HAP-1 (cell line): ENCODE results near the gene PLOD3.
"Not testable (repeated sequence)": the region's sequence is repeated elsewhere in the genome, so short reads cannot be mapped to it uniquely, and the experiment has no call there.

ENCODE experiments used
- DNase-seq, 2 experiments: peaks; one replicate each; pipeline ENCODE4 v3.0.0-alpha.2; 2016 to 2020; ENCODE audit warnings: low spot score in 2 of 2
- H3K27me3 ChIP-seq: fragments of 250-450 bp; sonication (Bioruptor Pico); 2 replicates; pipeline ENCODE4 v1.5.1; 2020; ENCODE audit warnings: low read depth, mild to moderate bottlenecking, moderate library complexity
- H3K36me3 ChIP-seq: fragments of 250-450 bp; sonication (Bioruptor Pico); replicated peaks from 2 replicates; pipeline ENCODE4 v1.5.1; 2020; ENCODE audit warnings: mild to moderate bottlenecking
- H3K4me1 ChIP-seq: fragments of 250-450 bp; sonication (Bioruptor Pico); 2 replicates; pipeline ENCODE4 v1.5.1; 2020; ENCODE audit warnings: mild to moderate bottlenecking
- H3K4me3 ChIP-seq: fragments of 250-450 bp; sonication (Bioruptor Pico); 2 replicates; pipeline ENCODE4 v1.5.1; 2020; ENCODE audit warnings: mild to moderate bottlenecking, moderate library complexity
- H3K9me3 ChIP-seq: fragments of 250-450 bp; sonication (Bioruptor Pico); 2 replicates; pipeline ENCODE4 v1.5.1; 2020; ENCODE audit warnings: mild to moderate bottlenecking, moderate library complexity
- in situ Hi-C: fragments of 300-500 bp; cut with MboI; formaldehyde crosslinking; loops from 3 replicates; pipeline ENCODE4 v1.14.3; 2020; ENCODE audit warnings: low sequenced_read_pairs, inconsistent platforms, mixed read lengths

PLOD3 gene

DNA sequence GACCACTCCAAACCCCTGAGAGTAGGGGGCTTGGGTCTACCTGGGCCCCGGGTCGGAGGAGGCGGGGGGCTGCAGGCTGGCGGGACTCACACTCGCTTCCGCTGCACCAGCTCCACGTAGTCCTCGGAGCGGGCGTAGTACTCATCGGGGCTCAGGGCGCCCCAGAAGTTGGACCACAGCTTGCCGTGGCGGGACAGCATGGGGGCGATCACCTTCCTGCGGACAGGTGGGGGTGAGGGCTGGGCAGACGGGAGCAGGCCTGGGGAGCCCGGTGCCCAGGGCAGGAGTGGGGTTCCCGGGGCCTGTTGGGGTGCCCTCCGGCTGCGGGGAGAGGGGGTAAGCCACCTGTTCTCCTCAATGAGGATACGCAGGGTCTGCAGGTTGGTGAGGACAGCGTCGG is 5.9 kb downstream of the PLOD3 start:
- Histone ChIP-seq H3K36me3 (peaks cover 48% of the 10 kb centered on the region), H3K4me1 (peaks cover 5% of the 10 kb centered on the region), H3K9me3 (no peaks in the 10 kb centered on the region), H3K27me3 (no peaks in the 10 kb centered on the region), H3K4me3 (no peak overlapping the region)
- in situ Hi-C loops = no loop called here
- DNase-seq = no peak

- peaks cover 42% of the 10 kb centered on the region for H3K36me3 ChIP-seq
- no peaks in the 10 kb centered on the region for H3K4me1 ChIP-seq
- no peak overlapping the region for H3K4me3 ChIP-seq
- H3K9me3 ChIP-seq = no peaks in the 10 kb centered on the region
- H3K27me3 ChIP-seq = no peaks in the 10 kb centered on the region
- in situ Hi-C loops = no loop called here
- no peak for DNase-seq
Measured at GRCh38 chr7:101210143-101210542, 7.2 kb downstream of the PLOD3 start.

DNA sequence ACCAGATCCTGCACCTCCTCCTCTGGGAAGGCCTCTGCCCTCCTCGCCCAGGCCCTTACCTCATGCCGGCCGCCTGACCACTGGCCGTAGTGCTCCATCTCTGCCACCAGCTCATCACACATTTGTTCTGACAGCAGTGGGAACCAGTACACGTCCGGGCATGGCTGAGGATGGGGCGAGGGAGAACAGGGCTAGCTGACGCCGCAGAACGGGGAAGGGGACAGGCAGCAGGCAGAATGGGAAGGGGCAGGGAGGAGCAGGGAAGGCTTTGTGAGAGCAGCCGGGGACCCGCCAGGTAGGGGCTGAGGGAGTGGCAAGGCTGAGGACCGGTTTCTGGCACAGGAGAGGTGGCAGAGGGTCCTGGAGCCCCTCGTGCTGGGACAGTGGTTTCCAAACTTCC is 8.6 kb downstream of the PLOD3 start:
- no peak for DNase-seq
- Histone ChIP-seq H3K4me3 (no peak overlapping the region), H3K27me3 (no peaks in the 10 kb centered on the region), H3K9me3 (no peaks in the 10 kb centered on the region), H3K4me1 (no peaks in the 10 kb centered on the region), H3K36me3 (peaks cover 29% of the 10 kb centered on the region)
- in situ Hi-C loops = no loop called here

DNA sequence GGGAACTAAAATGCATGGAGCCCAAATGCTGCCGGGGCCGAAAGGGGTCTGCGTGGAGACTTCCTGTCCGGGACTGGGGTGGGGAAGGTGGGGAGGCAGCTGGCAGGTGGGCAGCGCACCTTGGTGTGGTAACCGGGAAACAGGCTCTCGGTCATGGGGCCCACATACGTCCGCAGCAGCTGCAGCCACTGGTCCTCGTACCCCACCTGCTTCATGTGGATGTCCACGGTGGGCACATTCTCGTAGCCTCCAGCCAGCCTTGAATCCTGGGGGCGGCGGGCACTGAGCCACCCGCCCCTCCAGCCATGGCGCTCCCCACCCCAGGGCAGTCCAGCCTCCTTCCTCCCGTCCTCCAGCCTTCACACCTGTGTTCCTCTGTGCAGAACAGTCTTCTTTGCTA is 9.9 kb downstream of the PLOD3 start:
- Histone ChIP-seq H3K4me3 (no peak overlapping the region), H3K27me3 (no peaks in the 10 kb centered on the region), H3K9me3 (no peaks in the 10 kb centered on the region), H3K4me1 (no peaks in the 10 kb centered on the region), H3K36me3 (peaks cover 27% of the 10 kb centered on the region)
- DNase-seq = no peak
- in situ Hi-C loops = no loop called here

DNA sequence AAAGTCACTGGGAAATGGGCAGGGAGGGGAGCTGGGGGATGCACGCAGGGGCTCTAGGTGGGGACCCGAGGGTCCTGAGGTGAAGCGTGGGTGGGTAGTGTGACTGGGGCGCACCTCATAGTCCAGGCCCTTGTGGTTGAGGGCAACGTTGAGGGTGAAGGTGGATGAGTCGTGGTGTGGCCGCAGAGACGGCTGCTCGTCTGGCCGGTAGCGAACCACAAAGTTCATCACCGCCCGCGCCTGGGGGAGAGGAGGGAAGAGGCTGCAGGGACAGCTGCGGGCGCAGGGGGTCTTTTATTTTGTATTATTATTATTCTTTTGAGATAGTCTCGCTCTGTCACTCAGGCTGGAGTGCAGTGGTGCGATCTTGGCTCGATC is 10.7 kb downstream of the PLOD3 start:
- H3K36me3 ChIP-seq = peaks cover 23% of the 10 kb centered on the region
- H3K4me1 ChIP-seq = no peaks in the 10 kb centered on the region
- in situ Hi-C loops = no loop called here
- H3K4me3 ChIP-seq = no peak overlapping the region
- DNase-seq = no peak
- H3K9me3 ChIP-seq = no peaks in the 10 kb centered on the region
- H3K27me3 ChIP-seq = no peaks in the 10 kb centered on the region

- in situ Hi-C loops = no loop called here
- peaks cover 20% of the 10 kb centered on the region for H3K36me3 ChIP-seq
Measured at GRCh38 chr7:101205901-101206664, 11.3 kb downstream of the PLOD3 start.

GRCh38 chr7:101203740-101204738 is 13.3 kb downstream of the PLOD3 start:
- H3K4me3 ChIP-seq, DNase-seq, H3K27me3 ChIP-seq, in situ Hi-C loops, H3K36me3 ChIP-seq, H3K9me3 ChIP-seq, H3K4me1 ChIP-seq: not testable (repeated sequence)

More at GRCh38 chr7:101205901-101206664, 11.3 kb downstream of the PLOD3 start:
- Histone ChIP-seq H3K9me3 (no peaks in the 10 kb centered on the region), H3K4me3 (no peak overlapping the region), H3K27me3 (no peaks in the 10 kb centered on the region), H3K4me1 (no peaks in the 10 kb centered on the region)
- no peak for DNase-seq

GRCh38 chr7:101202603-101202918 is 14.8 kb downstream of the PLOD3 start:
- Histone ChIP-seq H3K9me3 (no peaks in the 10 kb centered on the region), H3K27me3 (no peaks in the 10 kb centered on the region), H3K4me3 (no peak overlapping the region), H3K36me3 (0 out of 2 replicates have a peak, but pooled peaks cover 4% of the 10 kb centered on the region), H3K4me1 (no peaks in the 10 kb centered on the region)
- in situ Hi-C loops = no loop called here
- no peak for DNase-seq

DNA sequence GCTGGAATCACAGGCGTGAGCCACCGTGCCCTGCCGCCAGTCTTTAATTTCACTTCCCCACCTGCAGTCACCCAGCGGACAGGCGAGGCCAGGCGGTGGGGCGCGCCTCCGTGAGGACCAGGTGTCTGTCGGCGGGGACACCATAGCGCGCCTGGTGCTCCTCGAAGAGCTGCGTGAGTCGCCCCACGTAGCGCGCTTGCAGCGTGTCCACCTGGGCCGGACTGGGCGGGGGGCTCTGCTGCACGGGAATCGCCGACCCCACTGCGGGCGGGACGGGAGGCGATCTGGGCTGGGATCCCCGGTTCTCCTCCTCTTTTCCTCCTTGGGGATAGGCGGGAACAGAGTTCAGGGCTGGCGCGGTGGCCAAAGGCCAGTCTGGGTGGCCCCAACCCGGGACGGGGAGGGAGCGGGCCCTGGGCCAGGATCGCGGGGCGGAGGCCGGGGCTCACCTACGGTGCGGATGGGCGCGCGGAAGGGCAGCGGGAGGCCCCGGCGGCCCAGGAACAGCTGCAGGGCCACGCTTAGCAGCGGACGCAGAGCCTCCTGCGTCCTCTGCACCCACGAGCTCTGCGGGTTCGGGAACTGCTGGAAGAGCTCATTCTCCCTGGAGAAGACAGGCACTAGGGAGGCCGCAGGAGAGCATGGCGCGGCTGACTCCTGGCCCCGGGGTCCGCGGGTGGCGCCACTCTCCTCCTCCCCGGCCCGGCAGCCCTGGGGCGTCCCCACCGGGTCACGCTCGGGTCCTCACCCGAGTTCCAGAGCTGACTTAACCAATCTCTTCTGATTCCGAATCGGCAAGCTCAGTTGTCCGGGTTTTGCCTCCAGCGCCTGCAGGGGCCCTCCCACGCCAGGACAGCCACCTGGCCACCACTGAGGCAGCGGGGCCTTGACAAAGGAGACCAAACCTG is 15.4 kb downstream of the PLOD3 start:
- H3K4me1 ChIP-seq = no peaks in the 10 kb centered on the region
- DNase-seq = no peak
- in situ Hi-C loops = no loop called here
- H3K36me3 ChIP-seq = 0 out of 2 replicates have a peak, but pooled peaks cover 4% of the 10 kb centered on the region
- no peak overlapping the region for H3K4me3 ChIP-seq
- no peaks in the 10 kb centered on the region for H3K27me3 ChIP-seq
- no peaks in the 10 kb centered on the region for H3K9me3 ChIP-seq

DNA sequence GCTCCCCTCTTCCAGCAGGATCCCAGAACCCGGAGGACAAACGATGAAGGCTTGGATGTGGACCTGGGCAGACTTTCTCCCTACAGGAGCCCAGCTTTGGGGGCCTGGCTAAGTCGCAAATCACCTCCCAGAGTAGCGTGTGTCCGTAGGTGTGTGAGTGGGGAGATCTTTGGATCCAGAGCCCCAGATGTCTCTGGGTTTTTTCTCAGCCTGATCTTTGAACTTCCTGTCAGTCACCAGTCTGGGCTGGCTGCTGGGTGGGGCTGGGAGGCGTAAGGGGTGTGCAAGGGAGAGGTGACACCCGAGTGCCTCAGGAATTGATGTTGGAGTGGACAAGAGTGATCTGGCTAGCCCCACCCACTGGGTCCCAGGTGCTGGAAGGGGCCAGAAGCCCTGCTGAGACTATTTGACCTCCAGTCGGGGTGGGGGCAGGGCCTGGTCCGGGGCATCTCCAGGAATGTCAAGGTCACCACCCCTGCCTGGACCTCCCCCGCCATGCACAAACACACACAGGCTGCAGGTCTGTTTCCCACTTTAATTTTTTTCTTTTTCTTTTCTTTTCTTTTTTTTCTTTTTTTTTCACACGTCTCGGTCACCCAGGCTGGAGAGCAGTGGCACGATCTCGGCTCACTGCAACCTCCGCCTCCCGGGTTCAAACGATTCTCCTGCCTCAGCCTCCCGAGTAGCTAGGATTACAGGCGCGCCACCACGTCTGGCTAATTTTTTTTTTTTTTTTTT is 16.4 kb downstream of the PLOD3 start, which contains the start of gene MOGAT3:
TSS of gene MOGAT3 (minus strand) at position 175 of the 738 bp plus-strand sequence. CDS start 182 bp downstream, outside the sequence.
- Histone ChIP-seq H3K4me3 (no peak within 1 kb of the TSS), H3K36me3 (no peaks in the 10 kb centered on the region), H3K4me1 (no peaks in the 10 kb centered on the region), H3K9me3 (no peaks in the 10 kb centered on the region), H3K27me3 (no peaks in the 10 kb centered on the region)
- no peak for DNase-seq
- in situ Hi-C loops = no loop called here

GRCh38 chr7:101200504-101200861 is 16.9 kb downstream of the PLOD3 start:
- no peaks in the 10 kb centered on the region for H3K36me3 ChIP-seq
- H3K9me3 ChIP-seq = no peaks in the 10 kb centered on the region
- H3K27me3 ChIP-seq = no peaks in the 10 kb centered on the region
- DNase-seq = no peak
- in situ Hi-C loops = no loop called here
- H3K4me3 ChIP-seq = no peak overlapping the region
- no peaks in the 10 kb centered on the region for H3K4me1 ChIP-seq

DNA sequence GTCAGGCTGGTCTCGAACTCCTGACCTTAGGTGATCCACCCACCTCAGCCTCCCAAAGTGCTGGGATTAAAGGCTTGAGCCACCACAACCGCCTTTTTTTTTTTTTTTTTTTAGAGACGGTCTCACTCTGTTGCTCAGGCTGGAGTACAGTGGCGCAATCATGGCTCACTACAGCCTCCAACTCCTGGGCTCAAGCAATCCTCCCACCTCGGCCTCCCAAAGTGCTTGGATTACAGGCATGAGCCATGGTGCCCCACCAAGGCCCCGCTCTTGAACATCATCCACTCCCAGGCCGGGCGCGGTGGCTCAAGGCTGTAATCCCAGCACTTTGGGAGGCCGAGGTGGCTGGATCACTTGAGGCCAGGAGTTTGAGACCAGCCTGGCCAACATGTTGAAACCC is 17.9 kb downstream of the PLOD3 start:
- H3K4me1 ChIP-seq, H3K9me3 ChIP-seq, H3K4me3 ChIP-seq, H3K27me3 ChIP-seq, H3K36me3 ChIP-seq, in situ Hi-C loops, DNase-seq: not testable (repeated sequence)

DNA sequence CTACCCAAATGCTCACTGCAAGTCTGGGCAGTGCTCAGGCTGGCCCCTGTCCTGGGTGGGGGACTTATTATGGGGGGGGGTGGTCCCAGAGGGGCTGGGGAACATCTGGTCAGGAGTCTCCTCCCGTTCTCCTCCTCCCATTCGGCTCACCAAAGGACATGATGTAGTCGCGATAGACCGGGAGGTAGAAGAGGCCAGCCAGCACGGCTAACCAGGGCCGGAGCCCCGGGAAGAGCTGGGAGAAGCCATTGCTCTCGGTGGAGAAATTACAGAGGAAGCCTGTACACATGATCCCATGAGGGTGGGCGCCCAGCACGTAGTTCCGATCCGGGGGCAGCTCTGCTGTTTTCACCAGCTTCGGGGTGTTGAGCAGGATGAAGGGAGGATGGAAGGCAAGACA is 18.9 kb downstream of the PLOD3 start:
- in situ Hi-C loops = no loop called here

More for the DNA sequence above, 18.9 kb downstream of the PLOD3 start:
- no peaks in the 10 kb centered on the region for H3K9me3 ChIP-seq
- no peak for DNase-seq
- H3K4me3 ChIP-seq = no peak overlapping the region
- H3K27me3 ChIP-seq = no peaks in the 10 kb centered on the region
- H3K4me1 ChIP-seq = no peaks in the 10 kb centered on the region
- H3K36me3 ChIP-seq = no peaks in the 10 kb centered on the region
